ENCODE measurements around the gene RAP1GDS1. TPM values are rescaled to one million over a fixed set of nuclear protein-coding genes. Genes with fewer than 3 reads are reported as not detected.
A peak's percentile ranks its signal among the peaks of the same experiment; 100 is the strongest.

Gene RAP1GDS1
- polyA plus RNA-seq, 3 donors: 23.6 to 37.9 (median 37.8) TPM

DNA sequence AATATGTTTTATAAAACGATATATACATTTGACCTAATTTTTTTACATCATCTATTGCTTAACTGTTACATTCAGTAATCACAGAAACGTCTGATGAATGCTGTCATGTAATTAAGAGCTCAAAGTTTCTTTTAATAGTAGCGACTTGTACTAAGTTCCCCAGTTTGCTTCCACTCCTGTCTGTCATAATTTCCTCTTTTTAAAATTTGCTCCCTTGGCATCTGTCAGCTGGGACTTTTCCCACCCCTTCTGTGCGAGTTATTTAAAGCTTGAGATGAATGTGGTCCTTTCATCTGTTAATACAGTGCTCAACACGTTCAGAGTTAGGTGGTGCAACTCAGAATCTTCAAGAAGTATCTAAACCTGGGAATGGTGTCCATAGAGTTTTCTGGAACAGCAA is 1.2 kb downstream of the RAP1GDS1 start:
- Mint-ChIP-seq H3K27me3 (ENCODE audit: low read depth in 3 of 3) (no peaks in the 10 kb centered on the region), H3K27ac (peak overlapping the region; percentile 85 to 96 (median 95)), H3K9me3 (peaks cover 0 to 2% (median 0%) of the 10 kb centered on the region in 7 donors), H3K36me3 (peaks cover 3 to 4% of the 10 kb centered on the region in 2 donors), H3K4me1 (peaks cover 25% of the 10 kb centered on the region), H3K4me3 (peak overlapping the region; percentile 92 to 99)
- Histone ChIP-seq H3K4me2 (replicated peaks; ENCODE audit: extremely low read depth, low read length, poor library complexity, severe bottlenecking) (peak overlapping the region; percentile 94), H3K9me3 (replicated peaks in 1 of 2; ENCODE audit: control insufficient read depth in 1 of 2, insufficient read depth in 1 of 2, low read length in 2 of 2) (no peaks in the 10 kb centered on the region), H3K27ac (ENCODE audit: low read depth in 1 of 2, low read length in 2 of 2) (peak overlapping the region; percentile 88 to 90), H3K27me3 (ENCODE audit: control insufficient read depth in 2 of 2, insufficient read depth in 2 of 2, low read length in 2 of 2) (no peaks in the 10 kb centered on the region), H2AFZ (ENCODE audit: insufficient read depth, low read depth, low read length, poor library complexity, severe bottlenecking) (peak overlapping the region; percentile 86), H3K9ac (ENCODE audit: insufficient read depth, low read length, poor library complexity, severe bottlenecking) (peak overlapping the region; percentile 82), H4K20me1 (ENCODE audit: insufficient read depth, low read length) (peaks cover 44% of the 10 kb centered on the region), H3K4me3 (replicated peaks in 1 of 3; ENCODE audit: low read depth in 2 of 3, low read length in 3 of 3) (peak overlapping the region; percentile 91 to 99 (median 93)), H3K79me2 (ENCODE audit: insufficient read depth, low read length) (peaks cover 72% of the 10 kb centered on the region), H3K4me1 (ENCODE audit: control insufficient read depth in 1 of 2, insufficient read depth in 2 of 2, low read length in 2 of 2) (peaks cover 22 to 24% of the 10 kb centered on the region in 2 donors), H3K36me3 (replicated peaks in 1 of 2; ENCODE audit: control insufficient read depth in 1 of 2, insufficient read depth in 2 of 2, low read length in 2 of 2) (no peaks in the 10 kb centered on the region)
- peak; percentile 40 to 59 (median 57) for DNase-seq
- TF ChIP-seq, protein P1, sequence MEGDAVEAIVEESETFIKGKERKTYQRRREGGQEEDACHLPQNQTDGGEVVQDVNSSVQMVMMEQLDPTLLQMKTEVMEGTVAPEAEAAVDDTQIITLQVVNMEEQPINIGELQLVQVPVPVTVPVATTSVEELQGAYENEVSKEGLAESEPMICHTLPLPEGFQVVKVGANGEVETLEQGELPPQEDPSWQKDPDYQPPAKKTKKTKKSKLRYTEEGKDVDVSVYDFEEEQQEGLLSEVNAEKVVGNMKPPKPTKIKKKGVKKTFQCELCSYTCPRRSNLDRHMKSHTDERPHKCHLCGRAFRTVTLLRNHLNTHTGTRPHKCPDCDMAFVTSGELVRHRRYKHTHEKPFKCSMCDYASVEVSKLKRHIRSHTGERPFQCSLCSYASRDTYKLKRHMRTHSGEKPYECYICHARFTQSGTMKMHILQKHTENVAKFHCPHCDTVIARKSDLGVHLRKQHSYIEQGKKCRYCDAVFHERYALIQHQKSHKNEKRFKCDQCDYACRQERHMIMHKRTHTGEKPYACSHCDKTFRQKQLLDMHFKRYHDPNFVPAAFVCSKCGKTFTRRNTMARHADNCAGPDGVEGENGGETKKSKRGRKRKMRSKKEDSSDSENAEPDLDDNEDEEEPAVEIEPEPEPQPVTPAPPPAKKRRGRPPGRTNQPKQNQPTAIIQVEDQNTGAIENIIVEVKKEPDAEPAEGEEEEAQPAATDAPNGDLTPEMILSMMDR (IDR thresholded peaks at IDR 0.05): no peak
- WGBS (ENCODE audit: insufficient coverage): 0% methylated on average over 2 of the region's 5 CpGs
- intact Hi-C loops (cut with micrococcal nuclease): loop anchor here in 1 of 2 donors (10.0 kb wide), 1 partner anchor 118 kb away; the partner anchor contains the start of gene STPG2

DNA sequence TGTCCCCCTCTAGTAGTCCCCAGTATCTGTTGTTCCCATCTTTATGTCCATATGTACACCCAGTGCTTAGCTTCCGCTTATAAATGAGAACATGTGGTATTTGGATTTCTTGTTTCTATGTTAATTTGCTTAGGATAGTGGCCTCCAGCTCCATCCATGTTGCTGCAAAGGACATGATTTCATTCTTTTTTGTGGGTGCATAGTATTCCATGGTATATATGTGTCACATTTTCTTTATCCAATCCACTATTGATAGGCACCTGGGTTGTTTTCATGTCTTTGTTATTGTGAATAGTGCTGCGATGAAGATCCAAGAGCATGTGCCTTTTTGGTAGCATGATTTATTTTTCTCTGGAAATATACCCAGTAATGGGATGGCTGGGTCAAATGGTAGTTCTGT is 6.3 kb downstream of the RAP1GDS1 start:
- Histone ChIP-seq H3K9ac (ENCODE audit: insufficient read depth, low read length, poor library complexity, severe bottlenecking) (no peak overlapping the region), H3K4me3 (replicated peaks in 1 of 3; ENCODE audit: low read depth in 2 of 3, low read length in 3 of 3) (no peak overlapping the region), H2AFZ (ENCODE audit: insufficient read depth, low read depth, low read length, poor library complexity, severe bottlenecking) (no peak overlapping the region), H3K4me2 (replicated peaks; ENCODE audit: extremely low read depth, low read length, poor library complexity, severe bottlenecking) (no peak overlapping the region), H3K27ac (ENCODE audit: low read depth in 1 of 2, low read length in 2 of 2) (no peak overlapping the region), H4K20me1 (ENCODE audit: insufficient read depth, low read length) (peaks cover 70% of the 10 kb centered on the region), H3K4me1 (ENCODE audit: control insufficient read depth in 1 of 2, insufficient read depth in 2 of 2, low read length in 2 of 2) (peaks cover 4 to 7% of the 10 kb centered on the region in 2 donors), H3K27me3 (ENCODE audit: control insufficient read depth in 2 of 2, insufficient read depth in 2 of 2, low read length in 2 of 2) (no peaks in the 10 kb centered on the region), H3K9me3 (replicated peaks in 1 of 2; ENCODE audit: control insufficient read depth in 1 of 2, insufficient read depth in 1 of 2, low read length in 2 of 2) (peaks cover 0 to 4% of the 10 kb centered on the region in 2 donors), H3K79me2 (ENCODE audit: insufficient read depth, low read length) (peaks cover 97% of the 10 kb centered on the region), H3K36me3 (replicated peaks in 1 of 2; ENCODE audit: control insufficient read depth in 1 of 2, insufficient read depth in 2 of 2, low read length in 2 of 2) (peaks cover 0 to 8% of the 10 kb centered on the region in 2 donors)
- Mint-ChIP-seq H3K27ac (no peak overlapping the region), H3K4me3 (no peak overlapping the region), H3K9me3 (peaks cover 0 to 9% (median 6%) of the 10 kb centered on the region in 7 donors), H3K36me3 (peaks cover 19 to 26% of the 10 kb centered on the region in 2 donors), H3K4me1 (peaks cover 10% of the 10 kb centered on the region), H3K27me3 (ENCODE audit: low read depth in 3 of 3) (no peaks in the 10 kb centered on the region)
- WGBS (ENCODE audit: insufficient coverage): no CpG with 5 or more reads among the region's 2 CpGs
- DNase-seq: no peak
- TF ChIP-seq, protein P1 (IDR thresholded peaks at IDR 0.05): no peak
- intact Hi-C loops (cut with micrococcal nuclease): loop anchor here in 1 of 2 donors (10.0 kb wide), 1 partner anchor 123 kb away; the partner anchor contains the start of gene STPG2

Measured in CD14-positive monocyte (primary cell).